ENCODE measurements around the gene SLC34A3.

SLC34A3 gene

GRCh38 chr9:137253717-137254623 is 23.3 kb downstream of the SLC34A3 start:
- peak overlapping the region; percentile 99 for H2AFZ ChIP-seq (ENCODE audit: low read depth)
- H3K36me3 ChIP-seq (ENCODE audit: insufficient read depth): no peaks in the 10 kb centered on the region
- no peak overlapping the region for H3K27ac ChIP-seq
- peak overlapping the region; percentile 82 for H3K4me2 ChIP-seq
- peaks cover 15% of the 10 kb centered on the region for H3K79me2 ChIP-seq (ENCODE audit: insufficient read depth, low read depth)
- peaks cover 17% of the 10 kb centered on the region for H3K4me1 ChIP-seq (ENCODE audit: low read depth, poor library complexity, severe bottlenecking)
- TF ChIP-seq CTCF (conservative IDR thresholded peaks at IDR 0.05; ENCODE audit: low read depth, low read length): no peak
- no peak overlapping the region for H3K9ac ChIP-seq
- no peak overlapping the region for H3K4me3 ChIP-seq (IDR thresholded peaks at IDR 0.05; ENCODE audit: insufficient read depth, low read depth, low read length)
- no peaks in the 10 kb centered on the region for H4K20me1 ChIP-seq (ENCODE audit: insufficient read depth)
- no peaks in the 10 kb centered on the region for H3K27me3 ChIP-seq (ENCODE audit: insufficient read depth, low read depth)

DNA sequence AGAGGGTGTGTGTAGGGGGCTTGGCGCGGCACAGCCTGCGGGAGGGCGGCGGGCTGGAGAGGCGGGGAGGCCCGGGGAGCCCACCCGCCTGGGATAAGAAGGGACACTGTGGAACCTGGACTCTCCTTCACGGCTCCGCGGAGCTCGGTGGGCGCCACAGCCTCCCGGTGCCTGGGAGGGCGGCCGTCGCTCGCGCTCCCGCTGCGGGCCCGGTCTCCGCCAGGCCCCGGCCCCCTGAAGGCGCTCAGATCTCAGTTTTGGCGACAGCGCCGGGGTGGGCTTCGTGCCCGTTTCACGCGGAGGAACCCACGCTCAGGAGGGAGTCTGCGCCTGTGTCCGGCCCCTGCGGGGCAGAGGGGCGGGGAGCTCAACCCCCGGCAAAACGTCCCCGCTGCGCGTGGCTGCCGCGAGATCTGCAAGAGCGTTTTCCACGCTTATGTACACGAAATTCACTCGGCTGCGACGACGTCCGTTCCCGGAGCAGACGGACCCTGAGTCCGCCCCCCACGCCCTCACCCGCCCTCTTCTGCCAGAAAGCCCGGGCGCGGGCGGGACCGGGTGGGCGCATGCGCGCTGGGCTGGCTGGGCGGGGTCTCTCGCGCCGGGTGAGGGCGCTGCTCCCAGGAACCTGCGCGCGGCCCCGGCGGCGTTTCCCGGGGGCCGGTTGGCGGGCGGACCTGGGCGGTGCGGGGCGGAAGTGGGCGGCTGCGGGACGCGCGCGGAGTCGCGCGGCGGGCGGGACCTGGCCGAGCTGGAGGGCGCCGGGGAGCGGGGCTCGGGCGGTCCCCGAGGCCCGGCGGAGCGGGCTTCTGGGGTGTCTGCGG is 24.1 kb downstream of the SLC34A3 start, which contains the start of gene NELFB:
TSS of gene NELFB (plus strand) at position 704 of the 824 bp plus-strand sequence.
- H3K4me3 ChIP-seq (IDR thresholded peaks at IDR 0.05; ENCODE audit: insufficient read depth, low read depth, low read length): no peak within 1 kb of the TSS
- H3K27me3 ChIP-seq (ENCODE audit: insufficient read depth, low read depth): no peaks in the 10 kb centered on the region
- no peaks in the 10 kb centered on the region for H3K36me3 ChIP-seq (ENCODE audit: insufficient read depth)
- peaks cover 15% of the 10 kb centered on the region for H3K79me2 ChIP-seq (ENCODE audit: insufficient read depth, low read depth)
- H3K4me1 ChIP-seq (ENCODE audit: low read depth, poor library complexity, severe bottlenecking): peaks cover 17% of the 10 kb centered on the region
- TF ChIP-seq CTCF (conservative IDR thresholded peaks at IDR 0.05; ENCODE audit: low read depth, low read length): no peak
- H3K9ac ChIP-seq: peak within 1 kb of the TSS; percentile 71
- H3K27ac ChIP-seq: peak within 1 kb of the TSS; percentile 65
- H3K4me2 ChIP-seq: peak within 1 kb of the TSS; percentile 82
- no peaks in the 10 kb centered on the region for H4K20me1 ChIP-seq (ENCODE audit: insufficient read depth)
- H2AFZ ChIP-seq (ENCODE audit: low read depth): peak within 1 kb of the TSS; percentile 99

- no peaks in the 10 kb centered on the region for H3K27me3 ChIP-seq (ENCODE audit: insufficient read depth, low read depth)
- peaks cover 17% of the 10 kb centered on the region for H3K4me1 ChIP-seq (ENCODE audit: low read depth, poor library complexity, severe bottlenecking)
- no peak for TF ChIP-seq CTCF (conservative IDR thresholded peaks at IDR 0.05; ENCODE audit: low read depth, low read length)
- no peaks in the 10 kb centered on the region for H4K20me1 ChIP-seq (ENCODE audit: insufficient read depth)
- peak overlapping the region; percentile 74 for H3K4me2 ChIP-seq
- peak overlapping the region; percentile 65 for H3K27ac ChIP-seq
- H3K79me2 ChIP-seq (ENCODE audit: insufficient read depth, low read depth): peaks cover 15% of the 10 kb centered on the region
- peak overlapping the region; percentile 71 for H3K9ac ChIP-seq
- no peak overlapping the region for H3K4me3 ChIP-seq (IDR thresholded peaks at IDR 0.05; ENCODE audit: insufficient read depth, low read depth, low read length)
- no peaks in the 10 kb centered on the region for H3K36me3 ChIP-seq (ENCODE audit: insufficient read depth)
- H2AFZ ChIP-seq (ENCODE audit: low read depth): peak overlapping the region; percentile 78
These were observed 24.9 kb downstream of the SLC34A3 start for GRCh38 chr9:137255448-137256114.

DNA sequence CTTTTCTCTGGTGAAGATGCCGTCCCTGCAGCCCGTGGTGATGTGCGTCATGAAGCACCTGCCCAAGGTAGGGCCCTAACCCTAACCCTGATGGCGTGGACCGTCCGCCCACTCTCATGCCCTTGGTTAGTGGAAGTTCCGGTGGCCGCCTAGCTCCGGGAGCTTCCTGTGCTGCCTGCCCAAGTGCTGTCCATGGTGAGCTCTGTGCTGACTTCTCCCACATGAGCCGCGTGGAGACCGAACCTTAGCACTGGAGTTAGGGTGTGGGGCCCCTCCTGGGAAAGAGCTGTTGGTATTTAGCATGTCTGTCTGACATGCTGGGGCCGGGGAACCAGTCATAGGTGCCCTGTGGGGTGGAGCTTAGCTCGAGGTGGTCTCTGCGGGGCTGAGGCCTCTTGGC is 25.7 kb downstream of the SLC34A3 start:
- Histone ChIP-seq H2AFZ (ENCODE audit: low read depth) (no peak overlapping the region), H3K4me2 (peak overlapping the region; percentile 74), H3K36me3 (ENCODE audit: insufficient read depth) (no peaks in the 10 kb centered on the region), H4K20me1 (ENCODE audit: insufficient read depth) (no peaks in the 10 kb centered on the region), H3K27me3 (ENCODE audit: insufficient read depth, low read depth) (no peaks in the 10 kb centered on the region), H3K79me2 (ENCODE audit: insufficient read depth, low read depth) (peaks cover 15% of the 10 kb centered on the region), H3K27ac (no peak overlapping the region), H3K9ac (no peak overlapping the region), H3K4me1 (ENCODE audit: low read depth, poor library complexity, severe bottlenecking) (peaks cover 17% of the 10 kb centered on the region), H3K4me3 (IDR thresholded peaks at IDR 0.05; ENCODE audit: insufficient read depth, low read depth, low read length) (no peak overlapping the region)
- TF ChIP-seq CTCF (conservative IDR thresholded peaks at IDR 0.05; ENCODE audit: low read depth, low read length): no peak
